Caco-2 (cell line): ENCODE measurements around the gene PCDHGB5. TPM values are rescaled to one million over a fixed set of nuclear protein-coding genes. Genes with fewer than 3 reads are reported as not detected.

Source experiments
- BruUV-seq: library from RNA; stranded (reverse); fragments of 400-500 nt; replicated peaks from 2 replicates; lab custom pipeline; 2021; lab: Mats Ljungman, UMichigan
- CTCF ChIA-PET: fragments of 300-600 bp; sonication (Branson Sonifier 250); formaldehyde crosslinking; loops from one replicate; lab custom pipeline; 2022; ENCODE audit warnings: antibody characterized with exemption; lab: Charles Lee
- POLR2A ChIA-PET: fragments of 300-600 bp; sonication (Branson Sonifier 250); formaldehyde crosslinking; loops from one replicate; lab custom pipeline; 2022; ENCODE audit warnings: antibody characterized with exemption; lab: Charles Lee
- DNase-seq, 2 experiments: peaks; one replicate each; pipeline versions ENCODE4 v3.0.0 to v3.0.0-alpha.2; 2020 to 2022
- H3K27me3 ChIP-seq: replicated peaks from 2 replicates; pipeline ENCODE4 v1.6.0; 2011; ENCODE audit warnings: low read length; ENCODE audit not compliant: control insufficient read depth, insufficient read depth
- H3K36me3 ChIP-seq: 2 replicates; pipeline ENCODE4 v1.5.1; 2011; ENCODE audit warnings: low read length; ENCODE audit not compliant: control insufficient read depth, insufficient read depth
- H3K4me1 ChIP-seq: fragments of 250-450 bp; sonication (Bioruptor Pico); 2 replicates; pipeline ENCODE4 v1.5.1; 2020; ENCODE audit warnings: mild to moderate bottlenecking
- H3K4me3 ChIP-seq: 2 replicates; pipeline ENCODE4 v1.5.1; 2011; ENCODE audit warnings: low read depth, mild to moderate bottlenecking, control low read depth, low read length
- H3K9me3 ChIP-seq: fragments of 250-450 bp; sonication (Bioruptor Pico); 2 replicates; pipeline ENCODE4 v1.5.1; 2020; ENCODE audit warnings: mild to moderate bottlenecking, moderate library complexity
- H3K27ac Mint-ChIP-seq: one replicate; pipeline ENCODE4 v1.8.0; 2022; ENCODE audit warnings: mixed read lengths; ENCODE audit not compliant: unreplicated experiment
- H3K27me3 Mint-ChIP-seq: one replicate; pipeline ENCODE4 v1.8.0; 2022; ENCODE audit warnings: mixed read lengths; ENCODE audit not compliant: insufficient read depth, unreplicated experiment
- H3K36me3 Mint-ChIP-seq: one replicate; pipeline ENCODE4 v1.8.0; 2022; ENCODE audit warnings: mild to moderate bottlenecking, mixed read lengths; ENCODE audit not compliant: insufficient read depth, unreplicated experiment
- H3K4me1 Mint-ChIP-seq: one replicate; pipeline ENCODE4 v1.8.0; 2022; ENCODE audit warnings: low read depth, mixed read lengths; ENCODE audit not compliant: unreplicated experiment
- H3K4me3 Mint-ChIP-seq: one replicate; pipeline ENCODE4 v1.8.0; 2022; ENCODE audit warnings: mild to moderate bottlenecking, moderate library complexity, mixed read lengths; ENCODE audit not compliant: unreplicated experiment
- H3K9me3 Mint-ChIP-seq: one replicate; pipeline ENCODE4 v1.8.0; 2022; ENCODE audit warnings: mixed read lengths; ENCODE audit not compliant: unreplicated experiment
- intact Hi-C: fragments of 100-400 bp; cut with micrococcal nuclease; formaldehyde crosslinking; loops from one replicate; pipeline ENCODE4 v1.10.0; 2022; ENCODE audit not compliant: unreplicated experiment
- total RNA-seq: library from RNA; stranded (reverse); gene quantifications from 2 replicates; pipeline ENCODE4 v1.2.3, GENCODE V29; 2022
- TF ChIP-seq, protein P1 (sequence below), 2 experiments: fragments of 200-600 bp in 1 of 2; IDR thresholded peaks; 1 replicate in 1 of 2; 2 replicates in 1 of 2; pipeline versions ENCODE4 v1.5.1 to v1.8.0; 2011 to 2022; ENCODE audit warnings: antibody characterized with exemption in 1 of 2, control low read depth in 1 of 2, inconsistent platforms in 1 of 2, low read depth in 1 of 2, low read length in 1 of 2, mild to moderate bottlenecking in 1 of 2, moderate library complexity in 1 of 2; ENCODE audit not compliant: insufficient read depth in 1 of 2, severe bottlenecking in 1 of 2, unreplicated experiment in 1 of 2

The PCDHGB5 gene
- total RNA-seq, 1 experiment from 2014 or later: 13.2 TPM

DNA sequence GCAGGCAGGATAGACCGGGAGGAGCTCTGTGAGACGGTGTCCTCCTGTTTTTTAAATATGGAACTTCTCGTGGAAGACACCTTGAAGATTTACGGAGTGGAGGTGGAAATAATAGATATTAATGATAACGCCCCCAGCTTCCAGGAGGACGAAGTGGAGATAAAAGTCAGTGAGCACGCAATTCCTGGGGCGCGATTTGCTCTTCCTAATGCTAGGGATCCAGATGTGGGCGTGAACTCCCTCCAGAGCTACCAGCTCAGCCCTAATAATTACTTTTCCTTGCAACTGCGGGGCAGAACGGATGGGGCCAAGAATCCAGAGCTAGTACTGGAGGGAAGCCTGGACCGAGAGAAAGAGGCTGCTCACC, 23.7 kb downstream of the PCDHGB5 start:
- no peak for DNase-seq
- peaks cover 14% of the 10 kb centered on the region for H3K9me3 Mint-ChIP-seq
- H3K4me3 ChIP-seq: no peak overlapping the region
- peaks cover 27% of the 10 kb centered on the region for H3K36me3 Mint-ChIP-seq
- H3K4me3 Mint-ChIP-seq: no peak overlapping the region
- peaks cover 14% of the 10 kb centered on the region; the same call in 1 of the 2 replicates for H3K9me3 ChIP-seq
- H3K27me3 ChIP-seq: no peaks in the 10 kb centered on the region
- no peaks in the 10 kb centered on the region for H3K4me1 Mint-ChIP-seq
- TF ChIP-seq, protein P1, sequence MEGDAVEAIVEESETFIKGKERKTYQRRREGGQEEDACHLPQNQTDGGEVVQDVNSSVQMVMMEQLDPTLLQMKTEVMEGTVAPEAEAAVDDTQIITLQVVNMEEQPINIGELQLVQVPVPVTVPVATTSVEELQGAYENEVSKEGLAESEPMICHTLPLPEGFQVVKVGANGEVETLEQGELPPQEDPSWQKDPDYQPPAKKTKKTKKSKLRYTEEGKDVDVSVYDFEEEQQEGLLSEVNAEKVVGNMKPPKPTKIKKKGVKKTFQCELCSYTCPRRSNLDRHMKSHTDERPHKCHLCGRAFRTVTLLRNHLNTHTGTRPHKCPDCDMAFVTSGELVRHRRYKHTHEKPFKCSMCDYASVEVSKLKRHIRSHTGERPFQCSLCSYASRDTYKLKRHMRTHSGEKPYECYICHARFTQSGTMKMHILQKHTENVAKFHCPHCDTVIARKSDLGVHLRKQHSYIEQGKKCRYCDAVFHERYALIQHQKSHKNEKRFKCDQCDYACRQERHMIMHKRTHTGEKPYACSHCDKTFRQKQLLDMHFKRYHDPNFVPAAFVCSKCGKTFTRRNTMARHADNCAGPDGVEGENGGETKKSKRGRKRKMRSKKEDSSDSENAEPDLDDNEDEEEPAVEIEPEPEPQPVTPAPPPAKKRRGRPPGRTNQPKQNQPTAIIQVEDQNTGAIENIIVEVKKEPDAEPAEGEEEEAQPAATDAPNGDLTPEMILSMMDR (IDR thresholded peaks at IDR 0.05; ENCODE audit: insufficient read depth in 1 of 2, low read depth in 1 of 2, low read length in 1 of 2, severe bottlenecking in 1 of 2, unreplicated experiment in 1 of 2): no peak
- no peak overlapping the region for H3K27ac Mint-ChIP-seq
- H3K36me3 ChIP-seq: no peaks in the 10 kb centered on the region
- intact Hi-C loops: no loop called here
- H3K4me1 ChIP-seq: no peaks in the 10 kb centered on the region
- H3K27me3 Mint-ChIP-seq: no peaks in the 10 kb centered on the region
- BruUV-seq: no TSS peak
- ChIA-PET CTCF (no interaction called here), POLR2A (interaction anchor here (0.6 kb wide), 1 partner anchor 101 kb away, joined by 4 read pairs; no protein-coding TSS in a partner anchor)

DNA sequence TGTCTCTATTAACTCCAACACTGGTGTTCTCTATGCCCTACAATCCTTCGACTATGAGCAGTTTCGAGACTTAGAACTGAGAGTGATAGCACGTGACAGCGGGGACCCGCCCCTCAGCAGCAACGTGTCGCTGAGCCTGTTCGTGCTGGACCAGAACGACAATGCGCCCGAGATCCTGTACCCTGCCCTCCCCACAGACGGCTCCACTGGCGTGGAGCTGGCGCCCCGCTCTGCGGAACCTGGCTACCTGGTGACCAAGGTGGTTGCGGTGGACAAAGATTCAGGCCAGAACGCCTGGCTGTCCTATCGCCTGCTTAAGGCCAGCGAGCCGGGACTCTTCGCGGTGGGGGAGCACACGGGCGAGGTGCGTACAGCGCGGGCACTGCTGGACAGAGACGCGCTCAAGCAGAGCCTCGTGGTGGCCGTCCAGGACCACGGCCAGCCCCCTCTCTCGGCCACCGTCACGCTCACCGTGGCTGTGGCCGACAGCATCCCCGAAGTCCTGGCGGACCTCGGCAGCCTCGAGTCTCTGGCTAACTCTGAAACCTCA, 25.1 kb downstream of the PCDHGB5 start:
- Histone ChIP-seq H3K4me3 (no peak overlapping the region), H3K4me1 (no peaks in the 10 kb centered on the region), H3K36me3 (no peaks in the 10 kb centered on the region), H3K27me3 (no peaks in the 10 kb centered on the region), H3K9me3 (peaks cover 9% of the 10 kb centered on the region; the same call in 1 of the 2 replicates)
- TF ChIP-seq, protein P1 (IDR thresholded peaks at IDR 0.05; ENCODE audit: insufficient read depth in 1 of 2, low read depth in 1 of 2, low read length in 1 of 2, severe bottlenecking in 1 of 2, unreplicated experiment in 1 of 2): no peak
- H3K27me3 Mint-ChIP-seq: no peaks in the 10 kb centered on the region
- no TSS peak for BruUV-seq
- POLR2A ChIA-PET: no interaction called here
- no peak overlapping the region for H3K27ac Mint-ChIP-seq
- H3K9me3 Mint-ChIP-seq: peaks cover 13% of the 10 kb centered on the region
- CTCF ChIA-PET: no interaction called here
- no peak overlapping the region for H3K4me3 Mint-ChIP-seq
- no peaks in the 10 kb centered on the region for H3K4me1 Mint-ChIP-seq
- intact Hi-C loops: no loop called here
- no peak for DNase-seq
- peaks cover 24% of the 10 kb centered on the region for H3K36me3 Mint-ChIP-seq

DNA sequence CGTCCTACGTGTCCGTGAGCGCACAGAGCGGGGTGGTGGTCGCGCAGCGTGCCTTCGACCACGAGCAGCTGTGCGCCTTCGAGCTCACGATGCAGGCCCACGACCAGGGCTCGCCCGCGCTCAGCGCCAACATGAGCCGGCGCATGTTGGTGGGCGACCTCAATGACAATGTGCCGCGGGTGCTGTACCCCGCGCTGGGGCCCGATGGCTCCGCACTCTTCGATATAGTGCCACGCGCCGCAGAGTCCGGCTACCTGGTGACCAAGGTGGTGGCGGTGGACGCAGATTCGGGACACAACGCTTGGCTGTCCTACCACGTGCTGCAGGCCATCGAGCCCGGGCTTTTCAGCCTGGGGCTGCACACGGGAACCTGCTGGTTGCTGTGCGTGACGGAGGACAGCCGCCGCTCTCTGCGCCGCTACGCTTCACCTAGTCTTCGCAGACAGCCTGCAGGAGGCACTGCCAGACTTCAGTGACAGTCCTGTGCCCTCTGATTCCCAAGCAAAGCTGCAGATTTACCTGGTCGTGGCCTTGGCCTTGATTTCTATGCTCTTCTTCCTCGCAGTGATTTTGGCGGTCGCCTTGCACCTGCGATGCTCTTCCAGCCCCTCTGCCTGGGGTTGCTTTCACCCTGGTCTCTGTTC, 30.2 kb downstream of the PCDHGB5 start:
- no peak for DNase-seq
- no TSS peak for BruUV-seq
- H3K4me1 Mint-ChIP-seq: no peaks in the 10 kb centered on the region
- H3K27me3 Mint-ChIP-seq: no peaks in the 10 kb centered on the region
- Histone ChIP-seq H3K9me3 (peaks cover 10% of the 10 kb centered on the region; the same call in 1 of the 2 replicates), H3K36me3 (no peaks in the 10 kb centered on the region), H3K4me1 (no peaks in the 10 kb centered on the region), H3K4me3 (no peak overlapping the region), H3K27me3 (no peaks in the 10 kb centered on the region)
- H3K36me3 Mint-ChIP-seq: peaks cover 2% of the 10 kb centered on the region
- peaks cover 30% of the 10 kb centered on the region for H3K9me3 Mint-ChIP-seq
- ChIA-PET CTCF (interaction anchor here (0.6 kb wide), 1 partner anchor 587 kb away, joined by 3 read pairs; no protein-coding TSS in a partner anchor), POLR2A (no interaction called here)
- no peak overlapping the region for H3K27ac Mint-ChIP-seq
- no peak overlapping the region for H3K4me3 Mint-ChIP-seq
- intact Hi-C loops: no loop called here
- TF ChIP-seq, protein P1 (IDR thresholded peaks at IDR 0.05; ENCODE audit: insufficient read depth in 1 of 2, low read depth in 1 of 2, low read length in 1 of 2, severe bottlenecking in 1 of 2, unreplicated experiment in 1 of 2): no peak
